GM20431 (cell line): ENCODE data around the gene PRSS2.

Source experiments
- in situ Hi-C: fragments of 300-500 bp; cut with MseI, MboI; formaldehyde crosslinking; loops from one replicate; pipeline ENCODE4 v1.15.0; 2020; ENCODE audit warnings: low sequenced_read_pairs; ENCODE audit not compliant: unreplicated experiment

PRSS2 gene

GRCh38 chr7:142797391-142798377 is 26.9 kb downstream of the PRSS2 start:
- in situ Hi-C loops = no loop called here

GRCh38 chr7:142798451-142799436 is 28.0 kb downstream of the PRSS2 start:
- in situ Hi-C loops = no loop called here

GRCh38 chr7:142799437-142799835 is 28.7 kb downstream of the PRSS2 start:
- in situ Hi-C loops = no loop called here

- in situ Hi-C loops = no loop called here
These were observed 29.3 kb downstream of the PRSS2 start for GRCh38 chr7:142800088-142800487.

GRCh38 chr7:142800699-142801260 is 30.0 kb downstream of the PRSS2 start:
- in situ Hi-C loops = no loop called here

GRCh38 chr7:142801601-142802295 is 31.0 kb downstream of the PRSS2 start:
- in situ Hi-C loops = no loop called here

- in situ Hi-C loops = no loop called here
These were observed 31.5 kb downstream of the PRSS2 start for GRCh38 chr7:142802301-142802700.

- in situ Hi-C loops = no loop called here
These were observed 33.1 kb downstream of the PRSS2 start for GRCh38 chr7:142803901-142804300.

- in situ Hi-C loops = no loop called here
These were observed 34.0 kb downstream of the PRSS2 start for GRCh38 chr7:142804728-142805207.

GRCh38 chr7:142805350-142806021 is 34.7 kb downstream of the PRSS2 start:
- in situ Hi-C loops = no loop called here

GRCh38 chr7:142806022-142806356 is 35.2 kb downstream of the PRSS2 start:
- in situ Hi-C loops = no loop called here

GRCh38 chr7:142806957-142807356 is 36.2 kb downstream of the PRSS2 start:
- in situ Hi-C loops = no loop called here

- in situ Hi-C loops = no loop called here
These were observed 37.2 kb downstream of the PRSS2 start for GRCh38 chr7:142807855-142808460.

GRCh38 chr7:142808461-142808801 is 37.7 kb downstream of the PRSS2 start:
- in situ Hi-C loops = no loop called here

GRCh38 chr7:142808802-142809583 is 38.2 kb downstream of the PRSS2 start:
- in situ Hi-C loops = no loop called here

- in situ Hi-C loops = no loop called here
These were observed 38.9 kb downstream of the PRSS2 start for GRCh38 chr7:142809671-142810070.

GRCh38 chr7:142811154-142811737 is 40.5 kb downstream of the PRSS2 start:
- in situ Hi-C loops = no loop called here
